HG03571 (cell line): Measurements from ENCODE around the gene SLC7A10.
"Not testable (repeated sequence)": the region's sequence is repeated elsewhere in the genome, so short reads cannot be mapped to it uniquely, and the experiment has no call there.

Source experiments
- ATAC-seq: cut with Tn5 transposase; IDR thresholded peaks from one replicate; pipeline ENCODE4 v1.9.1; 2021; ENCODE audit not compliant: unreplicated experiment

SLC7A10 gene

DNA sequence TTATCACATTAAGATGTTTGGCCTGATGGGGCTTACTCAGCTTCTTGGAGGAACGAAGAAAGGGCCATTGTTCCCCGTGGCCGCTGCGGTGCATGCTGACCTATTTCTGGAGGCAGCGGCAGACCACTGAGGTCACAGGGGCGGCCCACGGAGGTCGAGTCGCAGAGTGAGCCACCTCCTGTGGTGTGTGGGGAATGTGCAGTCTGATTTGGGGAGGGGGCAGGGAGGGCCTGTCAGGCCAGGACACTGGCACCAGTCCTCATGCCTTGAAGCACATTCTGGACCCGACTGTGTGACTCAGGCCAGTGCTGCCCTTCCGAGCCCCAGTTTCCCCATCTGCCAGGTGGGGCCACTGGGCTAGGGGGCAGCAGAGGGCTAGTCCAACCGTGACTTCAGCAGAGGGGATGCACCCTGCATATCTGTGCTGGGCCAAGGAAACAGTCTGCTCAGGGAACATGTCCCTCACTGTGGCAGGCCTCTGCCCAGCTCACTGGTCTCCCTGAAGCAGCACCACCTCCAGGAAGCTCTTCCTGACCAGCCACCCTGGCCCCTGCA is 6.3 kb downstream of the SLC7A10 start:
- ATAC-seq: no peak

DNA sequence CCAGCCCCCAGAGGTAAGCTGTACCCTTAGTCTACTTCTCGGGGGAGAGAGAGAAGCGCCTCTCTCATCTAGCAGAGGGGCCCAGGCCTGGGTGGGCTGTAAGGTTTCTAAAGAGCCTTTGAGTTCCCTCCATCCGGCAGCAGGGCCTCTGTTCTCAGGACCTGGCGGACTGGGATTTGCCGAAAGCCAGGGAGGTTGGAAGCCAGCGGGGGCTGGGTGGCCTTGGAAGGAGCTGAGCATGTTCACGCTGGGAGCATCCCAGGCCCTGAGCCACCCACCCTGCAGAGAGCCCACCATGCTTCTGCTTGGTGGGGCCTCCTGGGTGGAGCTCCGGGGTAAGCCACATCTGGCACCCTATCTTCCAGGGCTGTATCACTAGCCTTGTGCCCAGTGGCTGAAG is 7.8 kb downstream of the SLC7A10 start:
- ATAC-seq: no peak

DNA sequence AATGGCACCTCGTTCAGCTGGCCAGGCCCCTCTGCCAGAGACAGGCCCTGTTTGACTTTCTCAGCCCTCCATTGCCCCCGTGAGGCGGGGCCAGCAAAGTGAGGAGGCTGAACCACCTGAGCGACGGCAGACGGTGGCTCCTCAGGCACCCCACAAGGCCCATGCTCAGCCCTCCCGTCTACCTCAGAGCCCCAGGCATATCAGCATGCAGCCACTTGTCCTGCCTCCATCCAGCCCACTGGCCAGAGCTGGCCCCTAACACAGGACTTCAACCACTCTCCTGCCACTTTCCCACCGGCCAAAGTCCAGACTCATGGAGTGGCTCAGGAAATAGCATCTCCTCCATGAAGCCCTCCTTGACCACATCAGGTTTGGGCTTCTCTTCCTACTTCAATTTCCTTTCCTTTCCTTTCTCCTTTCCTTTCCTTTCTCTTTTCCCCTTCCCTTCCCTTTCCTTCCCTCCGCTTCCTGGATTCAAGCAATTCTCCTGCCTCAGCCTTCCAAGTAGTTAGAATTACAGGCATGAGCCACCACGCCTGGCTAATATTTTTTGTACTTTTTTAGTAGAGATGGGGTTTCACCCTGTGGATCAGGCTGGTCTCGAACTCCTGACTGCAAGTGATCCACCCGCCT is 9.3 kb downstream of the SLC7A10 start:
- ATAC-seq: no peak

DNA sequence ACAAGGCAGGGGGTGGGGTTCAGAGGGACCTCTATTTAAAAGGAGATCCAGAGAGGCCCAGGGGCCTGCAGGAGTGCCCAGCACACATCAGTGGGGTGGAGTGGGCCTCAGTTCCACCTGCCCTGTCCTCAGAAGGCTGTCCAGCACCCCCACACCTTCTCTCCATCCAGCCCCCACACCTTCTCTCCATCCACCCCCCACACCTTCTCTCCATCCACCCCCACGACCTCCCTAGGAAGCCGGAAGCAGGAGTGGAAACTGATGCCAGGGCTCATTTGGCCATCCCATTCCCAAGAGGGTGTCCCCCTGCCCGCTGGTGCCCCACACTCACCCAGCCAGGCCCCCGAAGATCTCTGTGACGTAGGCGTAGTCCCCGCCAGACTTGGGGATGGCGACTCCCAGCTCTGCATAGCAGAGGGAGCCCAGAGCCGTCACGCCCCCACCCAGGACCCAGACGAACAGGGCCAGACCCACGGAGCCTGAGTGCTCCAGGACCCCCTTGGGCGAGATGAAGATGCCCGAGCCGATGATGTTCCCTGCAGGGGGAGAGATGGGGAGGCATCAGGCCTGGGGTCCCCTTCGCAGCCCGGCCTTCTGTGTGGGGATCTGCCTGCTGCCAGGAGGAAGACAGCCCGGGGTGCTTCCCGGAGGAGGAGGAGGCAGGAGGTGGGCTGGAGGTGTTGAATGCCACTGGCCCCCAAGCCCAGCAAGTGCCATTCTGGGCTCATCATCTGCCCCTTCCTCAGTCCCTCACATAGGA is 10.0 kb downstream of the SLC7A10 start:
- ATAC-seq: no peak

DNA sequence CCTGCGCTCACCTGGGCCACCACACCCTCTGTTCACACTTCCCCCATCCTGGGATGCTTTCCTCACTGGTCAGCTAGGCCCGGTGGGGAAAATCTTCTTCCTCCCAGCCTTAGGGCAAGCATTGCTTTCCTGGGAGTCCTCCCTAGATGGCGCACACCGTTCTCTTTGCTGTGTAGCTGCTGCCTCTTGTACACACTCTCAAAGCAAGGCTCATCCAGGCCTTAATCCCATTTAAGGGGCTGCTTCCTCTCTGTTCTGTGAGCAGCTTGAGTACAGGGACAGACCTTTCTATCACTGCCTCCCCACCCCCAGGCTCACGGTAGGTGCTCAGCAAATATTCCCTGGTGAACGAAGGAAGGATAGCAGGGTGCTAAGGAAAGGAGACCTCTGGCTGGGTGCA is 11.1 kb downstream of the SLC7A10 start:
- no peak for ATAC-seq

DNA sequence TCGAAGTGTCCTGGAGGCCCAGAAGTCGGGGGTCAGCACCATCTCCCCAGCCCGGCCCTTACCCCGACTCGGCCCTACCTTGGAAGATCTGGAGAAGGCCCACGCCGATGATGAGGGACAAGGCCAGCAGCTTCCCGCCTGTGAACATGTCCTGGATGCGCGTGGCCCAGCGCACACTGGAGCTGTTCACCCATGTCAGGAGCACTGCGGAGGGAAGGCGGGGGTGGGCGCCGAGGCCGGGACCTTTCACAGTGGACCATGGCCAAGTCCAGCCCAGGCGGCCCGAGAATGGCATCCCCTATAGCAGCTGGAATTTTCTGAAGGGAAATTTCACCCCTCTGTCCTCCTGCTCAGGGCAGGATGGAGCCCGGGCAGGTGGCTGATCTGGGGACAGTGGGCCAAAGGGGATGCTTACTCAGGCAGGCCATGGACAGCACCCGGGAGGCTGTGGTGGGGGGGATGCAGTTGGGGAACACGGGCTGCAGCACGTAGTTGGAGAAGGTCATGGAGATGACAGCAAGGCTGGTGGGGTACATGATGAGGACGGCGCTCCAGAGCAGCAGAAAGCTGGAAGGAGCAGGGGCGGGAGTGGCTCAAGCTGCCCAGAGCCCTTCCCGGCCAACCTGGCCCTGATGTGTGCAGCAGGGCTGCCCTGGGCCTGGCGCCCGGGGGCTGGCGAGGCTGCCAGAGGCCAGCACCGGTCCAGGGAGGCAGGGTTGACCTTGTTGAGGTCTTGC is 13.0 kb downstream of the SLC7A10 start:
- no peak for ATAC-seq

DNA sequence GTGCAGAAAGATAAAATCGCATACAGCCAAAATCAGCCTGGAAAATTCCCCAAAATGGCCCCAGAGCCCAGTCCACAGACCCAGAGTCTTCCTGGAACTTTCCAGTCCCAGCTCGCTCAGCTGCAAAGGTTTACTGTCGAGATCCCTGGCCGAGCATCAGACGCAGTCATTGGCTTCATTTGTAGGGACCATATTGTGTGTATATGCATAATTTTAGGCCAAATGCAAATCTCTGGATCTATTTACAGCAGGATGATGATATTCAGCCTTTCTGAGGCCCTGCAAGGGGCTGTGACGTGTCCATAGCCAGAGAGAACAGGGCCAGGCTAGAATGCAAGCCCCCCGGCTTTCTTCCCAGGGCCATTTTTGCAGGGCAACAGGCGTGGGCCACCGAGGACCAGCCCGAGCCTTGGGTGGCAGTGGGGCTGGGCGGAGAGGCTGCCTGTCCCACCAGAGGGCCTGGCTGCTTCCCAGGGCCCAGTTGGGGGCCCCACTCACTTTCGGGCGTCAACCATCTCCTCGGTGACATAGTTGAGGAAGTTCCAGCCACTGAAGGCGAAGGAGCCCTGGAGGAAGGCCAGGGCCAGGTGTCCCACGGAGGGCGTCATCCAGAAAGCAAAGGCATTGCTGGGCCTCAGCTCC is 13.7 kb downstream of the SLC7A10 start:
- no peak for ATAC-seq

DNA sequence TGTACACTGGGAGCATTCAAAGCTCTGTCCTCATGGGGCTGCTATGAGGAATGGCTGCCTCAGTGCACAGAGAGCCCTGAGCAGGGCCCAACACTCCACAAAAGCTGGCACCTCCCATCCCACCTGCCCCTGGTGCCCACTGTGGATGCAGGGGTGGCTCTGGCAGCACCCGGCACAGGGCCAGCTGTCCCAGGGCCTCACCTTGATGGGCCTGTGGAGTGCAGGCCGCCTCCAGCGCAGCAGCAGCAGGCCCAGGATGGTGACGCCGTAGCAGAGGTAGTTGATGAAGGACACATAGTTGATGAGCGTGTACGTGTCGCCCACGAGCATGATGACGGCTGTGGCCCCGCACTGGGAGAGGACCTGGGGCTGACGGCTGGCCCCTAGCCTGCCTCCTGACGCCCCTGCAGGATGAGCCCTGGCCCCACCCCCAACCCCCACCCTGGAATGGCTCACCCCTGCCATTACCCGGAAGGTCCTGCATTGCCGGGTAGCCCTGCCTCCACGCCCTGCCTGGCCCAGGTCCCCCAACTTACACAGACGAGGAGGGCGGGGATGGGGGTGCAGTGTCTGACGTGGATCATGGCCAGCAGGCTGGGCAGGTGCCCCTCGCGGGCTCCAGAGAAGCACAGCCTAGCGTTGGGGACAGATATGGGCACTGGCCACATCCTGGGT is 15.2 kb downstream of the SLC7A10 start:
- ATAC-seq: no peak

DNA sequence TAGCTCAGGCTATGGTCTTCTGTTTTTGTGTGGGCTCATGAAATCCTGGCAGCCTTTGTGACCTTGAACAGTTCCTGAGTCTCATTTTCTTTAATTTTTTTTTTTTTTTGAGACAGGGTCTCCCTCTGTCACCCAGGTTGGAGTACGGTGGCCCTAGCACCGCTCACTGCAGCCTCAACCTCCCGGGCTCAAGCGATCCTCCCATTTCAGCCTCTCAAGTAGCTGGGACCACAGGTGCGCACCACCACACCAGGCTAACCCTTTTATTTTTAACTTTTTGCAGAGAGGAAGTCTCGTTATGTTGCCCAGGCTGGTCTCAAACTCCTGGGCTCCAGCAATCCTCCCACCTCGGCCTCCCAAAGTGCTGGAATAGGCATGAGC is 15.8 kb downstream of the SLC7A10 start:
- not testable (repeated sequence) for ATAC-seq

DNA sequence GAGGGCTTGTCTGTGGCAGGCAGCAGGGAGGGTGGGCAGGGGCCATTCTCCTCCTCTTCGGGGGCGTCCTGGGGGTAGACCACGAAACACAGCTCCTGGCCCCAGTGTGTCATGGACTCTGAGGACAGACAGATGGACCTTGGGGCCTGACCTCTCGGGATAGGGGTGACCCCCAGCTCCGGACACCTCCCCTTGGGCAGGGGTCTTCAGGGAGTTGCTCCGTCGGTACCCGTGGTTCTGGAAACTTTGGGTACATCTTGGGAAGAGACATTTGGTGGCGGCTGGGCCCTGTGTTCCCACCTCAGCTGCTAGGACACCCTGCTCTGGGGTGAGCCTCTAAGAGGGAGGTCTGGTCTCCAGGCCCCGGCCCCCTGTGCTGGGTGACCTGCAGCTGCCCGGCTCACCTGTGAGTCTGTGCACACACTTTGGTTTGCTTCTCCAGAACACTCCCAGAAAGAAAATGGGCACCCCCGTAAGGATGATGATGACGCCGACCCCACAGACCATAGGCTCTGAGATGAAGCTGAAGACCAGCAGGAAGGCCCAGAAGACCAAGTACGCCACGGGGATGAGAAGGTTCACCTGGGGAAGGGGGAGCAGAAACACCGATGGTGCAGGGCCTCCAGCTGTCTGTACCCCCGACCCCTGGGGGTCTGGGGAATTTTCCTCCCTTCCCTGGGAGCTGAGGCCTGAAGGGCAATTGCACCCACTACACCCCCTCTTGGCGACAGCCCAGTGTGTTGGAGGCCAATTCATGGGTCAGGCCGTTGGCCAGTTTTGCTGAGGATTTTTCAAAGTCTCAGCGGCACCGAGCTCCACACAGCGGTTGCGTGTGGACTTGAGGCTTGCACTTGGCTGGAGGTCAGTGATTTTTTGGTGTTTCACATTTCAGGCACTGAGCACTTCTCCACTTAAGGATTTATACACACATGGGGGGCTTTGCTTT is 16.5 kb downstream of the SLC7A10 start:
- ATAC-seq: no peak

DNA sequence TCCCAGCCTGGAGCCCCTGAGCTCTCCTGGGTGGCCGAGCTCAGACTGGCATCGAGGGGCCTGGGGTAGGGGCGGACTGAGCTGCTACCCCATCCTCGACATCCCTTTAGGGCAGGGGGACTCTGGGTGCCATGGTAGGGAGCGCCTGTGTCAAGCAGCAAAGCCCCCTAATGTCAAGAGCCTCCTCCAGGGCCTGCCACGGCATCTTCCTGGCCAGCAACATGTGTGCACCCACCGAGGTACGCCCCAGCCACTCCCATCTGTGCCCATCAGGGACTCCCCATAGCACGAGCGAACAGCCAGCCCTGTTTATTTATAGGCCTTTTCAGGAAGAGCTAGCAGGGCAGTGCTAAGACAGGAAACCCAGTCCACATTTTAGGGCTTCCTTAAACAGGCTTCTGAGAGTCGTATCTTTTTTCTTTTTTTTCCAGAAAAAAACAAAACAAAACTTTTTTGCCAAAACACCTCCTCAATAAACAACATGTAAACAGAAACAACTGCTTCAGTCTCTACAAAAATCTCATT is 17.2 kb downstream of the SLC7A10 start:
- no peak for ATAC-seq

DNA sequence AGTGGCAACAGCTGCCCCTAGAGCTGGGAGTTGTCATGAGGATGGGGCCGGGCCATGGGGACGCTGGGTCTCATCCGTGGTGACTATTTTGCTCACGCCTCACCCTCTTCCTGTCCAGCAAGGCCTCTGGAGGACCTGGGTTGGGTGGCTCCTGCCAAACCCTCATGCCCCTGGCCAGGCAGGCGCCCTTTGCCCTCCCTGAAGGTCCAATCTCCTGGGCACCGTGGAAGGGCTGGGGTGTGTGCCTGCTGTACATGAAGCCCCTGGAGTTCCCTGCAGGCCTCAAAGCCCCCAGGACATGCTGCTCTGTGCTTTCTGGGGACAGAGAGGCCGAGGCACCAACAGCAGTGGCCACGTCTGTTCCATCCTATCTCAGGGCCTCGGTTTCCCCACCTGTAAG is 17.7 kb downstream of the SLC7A10 start:
- no peak for ATAC-seq

DNA sequence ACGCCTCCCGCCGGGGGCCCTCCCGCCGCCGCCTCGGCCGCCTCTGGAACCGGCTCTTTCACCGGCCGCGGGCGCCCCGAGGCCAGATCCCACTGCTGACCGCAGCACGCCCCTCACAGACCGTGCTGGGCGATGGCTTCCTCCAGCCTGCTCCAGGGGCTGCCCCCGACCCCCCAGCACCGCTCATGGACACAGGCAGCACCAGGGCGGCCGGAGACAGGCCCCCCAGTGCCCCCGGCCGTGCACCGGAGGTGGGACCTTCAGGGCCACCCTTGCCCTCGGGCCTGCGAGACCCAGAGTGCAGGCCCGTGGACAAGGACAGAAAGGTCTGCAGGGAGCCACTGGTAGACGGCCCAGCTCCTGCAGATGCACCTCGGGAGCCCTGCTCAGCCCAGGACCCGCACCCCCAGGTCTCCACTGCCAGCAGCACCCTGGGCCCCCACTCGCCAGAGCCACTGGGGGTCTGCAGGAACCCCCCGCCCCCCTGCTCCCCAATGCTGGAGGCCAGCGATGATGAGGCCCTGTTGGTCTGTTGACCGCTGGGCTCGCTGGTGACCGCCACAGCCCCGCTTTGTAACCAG is 18.5 kb downstream of the SLC7A10 start:
- no peak for ATAC-seq

DNA sequence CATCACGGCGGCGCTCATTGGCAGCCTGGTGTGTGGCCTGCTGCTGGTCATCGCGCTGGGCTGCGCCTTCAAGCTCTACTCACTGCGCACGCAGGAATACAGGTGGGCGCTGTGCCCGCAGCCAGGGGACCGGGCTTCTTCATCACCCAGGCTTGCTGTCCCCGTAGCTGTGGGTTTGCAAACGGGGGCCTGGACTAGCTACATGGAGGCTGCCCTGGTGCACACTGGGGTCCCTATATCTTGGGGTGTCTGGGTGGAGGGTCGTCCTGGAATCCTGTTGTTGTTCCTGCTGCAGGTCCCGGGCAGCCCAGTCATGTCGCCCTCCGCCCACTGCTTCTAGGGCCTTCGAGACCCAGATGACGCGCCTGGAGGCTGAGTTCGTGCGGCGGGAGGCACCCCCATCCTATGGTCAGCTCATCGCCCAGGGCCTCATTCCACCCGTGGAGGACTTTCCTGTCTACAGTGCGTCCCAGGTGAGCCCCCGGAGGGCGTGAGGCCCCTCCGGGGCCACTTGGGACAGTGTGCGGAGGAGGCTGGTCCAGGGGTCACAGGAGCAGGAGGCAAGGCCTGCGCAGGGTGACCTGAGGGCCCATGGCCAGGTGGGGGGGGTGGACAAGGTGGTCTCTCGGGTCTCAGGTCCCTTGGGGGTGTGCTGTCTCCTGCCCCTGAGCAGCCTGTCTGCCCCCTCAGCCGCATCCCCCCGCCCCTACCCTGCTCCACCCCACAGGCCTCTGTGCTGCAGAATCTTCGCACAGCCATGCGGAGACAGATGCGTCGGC is 19.2 kb downstream of the SLC7A10 start:
- no peak for ATAC-seq

DNA sequence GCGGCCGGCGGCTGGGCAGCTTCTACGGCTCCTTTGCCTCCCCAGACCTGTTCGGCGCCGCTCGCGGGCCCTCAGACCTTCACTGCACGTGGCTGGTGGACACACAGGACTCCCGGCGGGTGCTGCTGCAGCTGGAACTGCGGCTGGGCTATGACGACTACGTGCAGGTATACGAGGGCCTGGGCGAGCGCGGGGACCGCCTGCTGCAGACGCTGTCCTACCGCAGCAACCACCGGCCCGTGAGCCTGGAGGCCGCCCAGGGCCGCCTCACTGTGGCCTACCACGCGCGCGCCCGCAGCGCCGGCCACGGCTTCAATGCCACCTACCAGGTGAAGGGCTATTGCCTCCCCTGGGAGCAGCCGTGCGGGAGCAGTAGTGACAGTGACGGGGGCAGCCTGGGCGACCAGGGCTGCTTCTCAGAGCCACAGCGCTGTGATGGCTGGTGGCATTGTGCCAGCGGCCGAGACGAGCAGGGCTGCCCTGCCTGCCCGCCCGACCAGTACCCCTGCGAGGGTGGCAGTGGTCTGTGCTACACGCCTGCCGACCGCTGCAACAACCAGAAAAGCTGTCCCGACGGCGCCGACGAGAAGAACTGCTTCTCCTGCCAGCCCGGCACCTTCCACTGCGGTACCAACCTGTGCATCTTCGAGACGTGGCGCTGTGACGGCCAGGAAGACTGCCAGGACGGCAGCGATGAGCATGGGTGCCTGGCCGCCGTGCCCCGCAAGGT is 20.0 kb downstream of the SLC7A10 start:
- no peak for ATAC-seq

DNA sequence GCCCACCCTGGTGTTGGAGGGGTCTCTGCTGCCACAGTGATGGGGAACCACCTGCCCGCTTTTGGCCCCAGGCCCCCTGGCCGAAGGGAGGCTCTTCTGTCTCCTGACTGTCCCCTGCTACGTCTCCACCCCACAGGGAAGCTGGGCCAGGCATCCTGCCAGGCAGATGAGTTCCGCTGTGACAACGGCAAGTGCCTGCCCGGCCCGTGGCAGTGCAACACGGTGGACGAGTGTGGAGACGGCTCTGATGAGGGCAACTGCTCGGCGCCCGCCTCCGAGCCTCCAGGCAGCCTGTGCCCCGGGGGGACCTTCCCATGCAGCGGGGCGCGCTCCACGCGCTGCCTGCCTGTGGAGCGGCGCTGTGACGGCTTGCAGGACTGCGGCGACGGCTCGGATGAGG is 20.5 kb downstream of the SLC7A10 start:
- no peak for ATAC-seq

DNA sequence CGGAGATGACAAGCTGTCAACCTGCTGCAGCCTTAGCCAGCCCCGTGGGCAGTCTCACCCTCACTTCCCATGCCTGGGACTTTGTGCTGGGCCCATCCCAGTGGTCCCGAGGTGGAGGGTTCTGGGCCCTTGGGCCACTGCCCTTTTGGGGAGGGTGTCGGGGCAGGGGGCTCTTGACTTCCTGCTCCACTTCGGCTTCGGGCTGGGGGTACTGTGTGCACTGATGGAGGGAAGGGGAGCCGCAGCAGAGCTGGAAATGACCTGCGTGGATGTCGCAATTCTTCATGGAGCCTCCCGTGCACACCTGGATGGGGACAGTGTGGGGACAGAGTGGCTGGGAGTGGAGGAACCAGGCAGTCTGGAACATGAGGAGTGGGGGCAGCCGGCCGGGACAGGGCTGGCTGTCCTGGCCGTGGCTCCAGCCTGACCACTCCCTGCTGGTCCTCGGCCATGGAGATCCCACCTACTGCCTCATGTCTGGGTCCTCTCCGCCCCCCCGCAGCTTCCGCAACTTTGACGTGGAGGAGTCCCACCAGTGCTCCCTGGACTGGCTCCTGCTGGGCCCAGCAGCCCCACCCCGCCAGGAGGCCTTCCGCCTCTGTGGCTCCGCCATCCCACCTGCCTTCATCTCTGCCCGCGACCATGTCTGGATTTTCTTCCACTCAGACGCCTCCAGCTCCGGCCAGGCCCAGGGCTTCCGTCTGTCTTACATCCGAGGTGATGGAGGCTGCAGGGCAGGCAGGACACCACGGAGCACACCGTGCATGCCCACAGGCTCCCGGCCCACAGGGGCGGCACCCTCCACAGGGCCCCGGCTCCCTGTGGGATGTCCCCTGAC is 21.3 kb downstream of the SLC7A10 start:
- no peak for ATAC-seq
